HEK293 (cell line): ENCODE results near the gene ACBD3.
A peak's percentile ranks its signal among the peaks of the same experiment; 100 is the strongest.

Source experiments
- CTCF ChIA-PET: fragments of 350-600 bp; formaldehyde crosslinking; extraction: SDS; loops from one replicate; lab custom pipeline; 2021; ENCODE audit warnings: antibody characterized with exemption; lab: Yijun Ruan, JAX
- POLR2A ChIA-PET: fragments of 300-600 bp; formaldehyde crosslinking; extraction: SDS; loops from one replicate; lab custom pipeline; 2020; ENCODE audit warnings: antibody characterized with exemption, inconsistent platforms; lab: Yijun Ruan, JAX
- H3K27ac ChIP-seq: fragments of 200-500 bp; sonication (Bioruptor generic); 2 replicates; pipeline ENCODE4 v1.5.1; 2014; ENCODE audit warnings: low read depth, low read length, control low read depth, inconsistent platforms; ENCODE audit errors: extremely low read depth
- H3K36me3 ChIP-seq, 2 experiments: fragments of 200-500 bp in 1 of 2; sonication (Bioruptor generic) in 1 of 2; 1 replicate in 1 of 2; 2 replicates in 1 of 2; pipeline ENCODE4 v1.5.1; 2014 to 2017; ENCODE audit warnings: inconsistent platforms in 2 of 2, low read length in 2 of 2; ENCODE audit not compliant: control insufficient read depth in 2 of 2, insufficient read depth in 1 of 2
- H3K4me1 ChIP-seq: fragments of 200-500 bp; sonication (Bioruptor generic); 2 replicates; pipeline ENCODE4 v1.5.1; 2014; ENCODE audit warnings: mild to moderate bottlenecking, low read length, inconsistent platforms; ENCODE audit not compliant: control insufficient read depth, insufficient read depth
- H3K4me3 ChIP-seq: 2 replicates; pipeline ENCODE4 v1.5.1; 2011; ENCODE audit warnings: low read depth, mild to moderate bottlenecking, control low read depth, low read length, moderate library complexity
- H3K9me3 ChIP-seq: fragments of 200-500 bp; sonication (Bioruptor generic); 2 replicates; pipeline ENCODE4 v1.5.1; 2014; ENCODE audit warnings: low read depth, low read length, inconsistent platforms; ENCODE audit not compliant: control insufficient read depth, insufficient read depth
- RBAK ChIP-seq: fragments of 450-650 bp; formaldehyde crosslinking; IDR thresholded peaks from 2 replicates; pipeline ENCODE4 v1.5.1; 2016; ENCODE audit warnings: missing biosample characterization, missing genetic modification characterization
- SCRT1 ChIP-seq: fragments of 450-650 bp; formaldehyde crosslinking; IDR thresholded peaks from 2 replicates; pipeline ENCODE4 v1.5.1; 2016; ENCODE audit warnings: missing biosample characterization, missing genetic modification characterization, borderline replicate concordance
- ZNF140 ChIP-seq: fragments of 450-650 bp; formaldehyde crosslinking; IDR thresholded peaks from 2 replicates; pipeline ENCODE4 v1.5.1; 2016; ENCODE audit warnings: missing biosample characterization, missing genetic modification characterization
- ZNF221 ChIP-seq: fragments of 450-650 bp; formaldehyde crosslinking; IDR thresholded peaks from 2 replicates; pipeline ENCODE4 v1.5.1; 2017; ENCODE audit warnings: missing biosample characterization, missing genetic modification characterization, borderline replicate concordance
- ZNF24 ChIP-seq: fragments of 450-650 bp; formaldehyde crosslinking; IDR thresholded peaks from 2 replicates; pipeline ENCODE4 v1.5.1; 2016; ENCODE audit warnings: missing biosample characterization, missing genetic modification characterization
- ZNF311 ChIP-seq: fragments of 450-650 bp; formaldehyde crosslinking; IDR thresholded peaks from 2 replicates; pipeline ENCODE4 v1.5.1; 2017; ENCODE audit warnings: missing biosample characterization, missing genetic modification characterization, borderline replicate concordance
- ZNF341 ChIP-seq: fragments of 450-650 bp; formaldehyde crosslinking; IDR thresholded peaks from 2 replicates; pipeline ENCODE4; 2016; ENCODE audit warnings: low read depth, missing biosample characterization, missing genetic modification characterization
- ZNF660 ChIP-seq: fragments of 450-650 bp; IDR thresholded peaks from 2 replicates; pipeline ENCODE4 v1.5.1; 2018; ENCODE audit warnings: missing biosample characterization, mild to moderate bottlenecking, missing genetic modification characterization
- ZNF701 ChIP-seq: fragments of 450-650 bp; formaldehyde crosslinking; IDR thresholded peaks from 2 replicates; pipeline ENCODE4 v1.5.1; 2016; ENCODE audit warnings: missing biosample characterization, missing genetic modification characterization
- ZSCAN23 ChIP-seq: fragments of 450-650 bp; formaldehyde crosslinking; IDR thresholded peaks from 2 replicates; pipeline ENCODE4 v1.5.1; 2016; ENCODE audit warnings: missing biosample characterization, missing genetic modification characterization
- TF ChIP-seq, protein P1 (sequence below): fragments of 450-650 bp; formaldehyde crosslinking; IDR thresholded peaks from 2 replicates; pipeline ENCODE4 v1.5.1; 2016; ENCODE audit warnings: missing biosample characterization, missing genetic modification characterization
- TF ChIP-seq, protein P2 (sequence below): fragments of 450-650 bp; formaldehyde crosslinking; IDR thresholded peaks from 2 replicates; pipeline ENCODE4 v1.5.1; 2016; ENCODE audit warnings: missing biosample characterization, missing genetic modification characterization
- TF ChIP-seq, protein P3 (sequence below): fragments of 450-650 bp; formaldehyde crosslinking; IDR thresholded peaks from 2 replicates; pipeline ENCODE4 v1.5.1; 2016; ENCODE audit warnings: missing biosample characterization, missing genetic modification characterization
- TF ChIP-seq, protein P4 (sequence below): fragments of 450-650 bp; formaldehyde crosslinking; IDR thresholded peaks from 2 replicates; pipeline ENCODE4 v1.5.0; 2017; ENCODE audit warnings: missing biosample characterization, missing genetic modification characterization, borderline replicate concordance
- TF ChIP-seq, protein P5 (sequence below): fragments of 450-650 bp; IDR thresholded peaks from 2 replicates; pipeline ENCODE4 v1.5.1; 2018; ENCODE audit warnings: missing biosample characterization, missing genetic modification characterization
- TF ChIP-seq, protein P6 (sequence below): fragments of 450-650 bp; formaldehyde crosslinking; IDR thresholded peaks from 2 replicates; pipeline ENCODE4 v1.5.1; 2017; ENCODE audit warnings: missing biosample characterization, missing genetic modification characterization
- TF ChIP-seq, protein P7 (sequence below): fragments of 450-650 bp; formaldehyde crosslinking; IDR thresholded peaks from 2 replicates; pipeline ENCODE4 v1.5.1; 2016; ENCODE audit warnings: missing biosample characterization, missing genetic modification characterization

ACBD3 gene

DNA sequence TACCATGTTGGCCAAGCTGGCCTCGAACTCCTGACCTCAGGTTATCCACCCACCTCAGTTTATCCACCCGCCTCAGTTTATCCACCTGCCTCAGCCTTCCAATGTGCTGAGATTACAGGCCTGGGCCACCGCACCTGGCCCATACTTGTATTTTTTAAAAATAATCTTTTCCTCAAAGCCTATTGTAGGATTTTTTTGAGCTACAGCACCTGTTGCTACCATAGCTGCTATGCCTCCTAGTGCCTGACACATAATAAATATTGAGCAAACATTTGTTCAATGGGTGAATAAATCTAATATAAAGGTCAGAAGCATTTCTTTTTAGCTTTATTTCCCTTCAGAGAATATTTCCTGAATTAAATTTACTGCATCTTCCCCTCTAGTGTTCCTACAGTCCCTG is 15.7 kb upstream of the ACBD3 start (continued):
- TF ChIP-seq ZSCAN23 (tag by site-specific recombination) (no peak), ZNF24 (tag by site-specific recombination) (no peak), ZNF660 (tag by site-specific recombination) (no peak), SCRT1 (tag by site-specific recombination) (peak; percentile 77), ZNF140 (tag by site-specific recombination) (no peak), RBAK (tag by site-specific recombination) (no peak)
- TF ChIP-seq, protein P1, sequence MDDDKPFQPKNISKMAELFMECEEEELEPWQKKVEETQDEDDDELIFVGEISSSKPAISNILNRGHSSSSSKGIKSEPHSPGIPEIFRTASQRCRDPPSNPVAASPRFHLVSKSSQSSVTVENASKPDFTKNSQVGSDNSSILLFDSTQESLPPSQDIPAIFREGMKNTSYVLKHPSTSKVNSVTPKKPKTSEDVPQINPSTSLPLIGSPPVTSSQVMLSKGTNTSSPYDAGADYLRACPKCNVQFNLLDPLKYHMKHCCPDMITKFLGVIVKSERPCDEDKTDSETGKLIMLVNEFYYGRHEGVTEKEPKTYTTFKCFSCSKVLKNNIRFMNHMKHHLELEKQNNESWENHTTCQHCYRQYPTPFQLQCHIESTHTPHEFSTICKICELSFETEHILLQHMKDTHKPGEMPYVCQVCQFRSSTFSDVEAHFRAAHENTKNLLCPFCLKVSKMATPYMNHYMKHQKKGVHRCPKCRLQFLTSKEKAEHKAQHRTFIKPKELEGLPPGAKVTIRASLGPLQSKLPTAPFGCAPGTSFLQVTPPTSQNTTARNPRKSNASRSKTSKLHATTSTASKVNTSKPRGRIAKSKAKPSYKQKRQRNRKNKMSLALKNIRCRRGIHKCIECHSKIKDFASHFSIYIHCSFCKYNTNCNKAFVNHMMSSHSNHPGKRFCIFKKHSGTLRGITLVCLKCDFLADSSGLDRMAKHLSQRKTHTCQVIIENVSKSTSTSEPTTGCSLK (tag by site-specific recombination): no peak
- TF ChIP-seq, protein P2, sequence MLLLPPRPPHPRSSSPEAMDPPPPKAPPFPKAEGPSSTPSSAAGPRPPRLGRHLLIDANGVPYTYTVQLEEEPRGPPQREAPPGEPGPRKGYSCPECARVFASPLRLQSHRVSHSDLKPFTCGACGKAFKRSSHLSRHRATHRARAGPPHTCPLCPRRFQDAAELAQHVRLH (tag by site-specific recombination): no peak

DNA sequence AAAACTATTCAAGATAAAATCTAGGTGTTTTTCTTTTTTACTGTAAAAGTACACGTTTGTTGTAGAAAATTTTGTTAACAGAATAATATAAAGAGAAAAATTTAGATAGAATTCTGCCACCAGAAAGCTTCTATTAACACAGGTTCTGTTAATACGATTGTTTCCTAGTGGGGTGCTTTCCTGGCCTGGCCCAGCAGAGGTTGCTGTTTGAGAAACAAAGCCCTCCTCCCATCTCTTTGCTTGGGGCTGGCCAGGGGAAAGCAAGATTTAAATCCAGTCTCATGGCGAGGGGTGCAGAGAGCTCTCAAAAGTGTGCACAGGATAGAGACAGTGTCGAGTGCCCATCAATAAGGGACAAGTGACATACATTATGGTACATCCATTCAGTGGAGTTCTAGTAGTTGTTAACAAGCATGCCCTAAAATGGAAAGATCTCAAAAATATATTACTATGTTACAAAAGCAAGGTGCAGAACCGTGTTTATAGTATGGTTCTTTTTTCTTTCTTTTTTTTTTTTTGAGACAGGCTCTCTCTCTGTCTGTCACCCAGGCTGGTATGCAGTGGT is 14.6 kb upstream of the ACBD3 start:
- ChIA-PET POLR2A (no interaction called here), CTCF (interaction anchor here (0.5 to 5.8 kb wide), 16 partner anchors 9 to 728 kb away, joined by 3 to 174 read pairs (median 4); no protein-coding TSS in a partner anchor)
- no peaks in the 10 kb centered on the region for H3K36me3 ChIP-seq
- no peaks in the 10 kb centered on the region for H3K9me3 ChIP-seq
- TF ChIP-seq RBAK (tag by site-specific recombination) (0 out of 2 replicates have a peak, but pooled peaks have one; percentile 64), ZNF221 (no peak), ZNF701 (tag by site-specific recombination) (no peak)
- TF ChIP-seq, protein P3, sequence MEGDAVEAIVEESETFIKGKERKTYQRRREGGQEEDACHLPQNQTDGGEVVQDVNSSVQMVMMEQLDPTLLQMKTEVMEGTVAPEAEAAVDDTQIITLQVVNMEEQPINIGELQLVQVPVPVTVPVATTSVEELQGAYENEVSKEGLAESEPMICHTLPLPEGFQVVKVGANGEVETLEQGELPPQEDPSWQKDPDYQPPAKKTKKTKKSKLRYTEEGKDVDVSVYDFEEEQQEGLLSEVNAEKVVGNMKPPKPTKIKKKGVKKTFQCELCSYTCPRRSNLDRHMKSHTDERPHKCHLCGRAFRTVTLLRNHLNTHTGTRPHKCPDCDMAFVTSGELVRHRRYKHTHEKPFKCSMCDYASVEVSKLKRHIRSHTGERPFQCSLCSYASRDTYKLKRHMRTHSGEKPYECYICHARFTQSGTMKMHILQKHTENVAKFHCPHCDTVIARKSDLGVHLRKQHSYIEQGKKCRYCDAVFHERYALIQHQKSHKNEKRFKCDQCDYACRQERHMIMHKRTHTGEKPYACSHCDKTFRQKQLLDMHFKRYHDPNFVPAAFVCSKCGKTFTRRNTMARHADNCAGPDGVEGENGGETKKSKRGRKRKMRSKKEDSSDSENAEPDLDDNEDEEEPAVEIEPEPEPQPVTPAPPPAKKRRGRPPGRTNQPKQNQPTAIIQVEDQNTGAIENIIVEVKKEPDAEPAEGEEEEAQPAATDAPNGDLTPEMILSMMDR (tag by site-specific recombination): peak; percentile 14; the same call in 1 of the 2 replicates
- TF ChIP-seq, all 188 proteins: peak for 2
- no peaks in the 10 kb centered on the region for H3K4me1 ChIP-seq
- no peak overlapping the region for H3K4me3 ChIP-seq
- no peak overlapping the region for H3K27ac ChIP-seq

DNA sequence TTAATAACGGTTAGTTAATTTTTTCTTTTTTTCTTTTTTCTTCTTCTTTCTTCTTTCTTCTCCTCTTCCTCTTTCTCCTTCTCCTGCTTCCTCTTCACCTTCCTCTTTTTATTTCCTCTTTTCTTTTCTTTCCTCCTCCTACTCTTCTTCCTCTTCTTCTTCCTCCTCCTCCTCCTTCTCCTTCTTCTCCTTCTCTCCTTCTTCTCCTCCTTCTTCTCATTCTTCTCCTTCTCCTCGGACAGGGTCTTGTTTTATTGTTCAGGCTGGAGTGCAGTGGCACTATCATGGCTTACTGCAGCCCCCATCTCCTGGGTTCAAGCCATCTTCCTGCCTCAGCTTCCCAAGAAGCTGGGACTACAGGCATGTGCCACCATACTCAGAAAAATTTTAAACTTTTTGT is 13.4 kb upstream of the ACBD3 start:
- H3K4me1 ChIP-seq: peaks cover 5% of the 10 kb centered on the region; the same call in 1 of the 2 replicates
- no peak overlapping the region for H3K27ac ChIP-seq
- no peaks in the 10 kb centered on the region for H3K9me3 ChIP-seq
- no peaks in the 10 kb centered on the region for H3K36me3 ChIP-seq
- ChIA-PET POLR2A (no interaction called here), CTCF (interaction anchor here (0.6 to 5.8 kb wide), 8 partner anchors 18 to 1423 kb away, joined by 3 to 174 read pairs (median 4); no protein-coding TSS in a partner anchor)
- no peak overlapping the region for H3K4me3 ChIP-seq
- TF ChIP-seq, protein P4, sequence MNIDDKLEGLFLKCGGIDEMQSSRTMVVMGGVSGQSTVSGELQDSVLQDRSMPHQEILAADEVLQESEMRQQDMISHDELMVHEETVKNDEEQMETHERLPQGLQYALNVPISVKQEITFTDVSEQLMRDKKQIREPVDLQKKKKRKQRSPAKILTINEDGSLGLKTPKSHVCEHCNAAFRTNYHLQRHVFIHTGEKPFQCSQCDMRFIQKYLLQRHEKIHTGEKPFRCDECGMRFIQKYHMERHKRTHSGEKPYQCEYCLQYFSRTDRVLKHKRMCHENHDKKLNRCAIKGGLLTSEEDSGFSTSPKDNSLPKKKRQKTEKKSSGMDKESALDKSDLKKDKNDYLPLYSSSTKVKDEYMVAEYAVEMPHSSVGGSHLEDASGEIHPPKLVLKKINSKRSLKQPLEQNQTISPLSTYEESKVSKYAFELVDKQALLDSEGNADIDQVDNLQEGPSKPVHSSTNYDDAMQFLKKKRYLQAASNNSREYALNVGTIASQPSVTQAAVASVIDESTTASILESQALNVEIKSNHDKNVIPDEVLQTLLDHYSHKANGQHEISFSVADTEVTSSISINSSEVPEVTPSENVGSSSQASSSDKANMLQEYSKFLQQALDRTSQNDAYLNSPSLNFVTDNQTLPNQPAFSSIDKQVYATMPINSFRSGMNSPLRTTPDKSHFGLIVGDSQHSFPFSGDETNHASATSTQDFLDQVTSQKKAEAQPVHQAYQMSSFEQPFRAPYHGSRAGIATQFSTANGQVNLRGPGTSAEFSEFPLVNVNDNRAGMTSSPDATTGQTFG (tag by site-specific recombination): no peak
- TF ChIP-seq SCRT1 (tag by site-specific recombination) (no peak), ZNF311 (tag by site-specific recombination) (0 out of 2 replicates have a peak, but pooled peaks have one; percentile 68), ZNF341 (no peak)
- TF ChIP-seq, protein P5, sequence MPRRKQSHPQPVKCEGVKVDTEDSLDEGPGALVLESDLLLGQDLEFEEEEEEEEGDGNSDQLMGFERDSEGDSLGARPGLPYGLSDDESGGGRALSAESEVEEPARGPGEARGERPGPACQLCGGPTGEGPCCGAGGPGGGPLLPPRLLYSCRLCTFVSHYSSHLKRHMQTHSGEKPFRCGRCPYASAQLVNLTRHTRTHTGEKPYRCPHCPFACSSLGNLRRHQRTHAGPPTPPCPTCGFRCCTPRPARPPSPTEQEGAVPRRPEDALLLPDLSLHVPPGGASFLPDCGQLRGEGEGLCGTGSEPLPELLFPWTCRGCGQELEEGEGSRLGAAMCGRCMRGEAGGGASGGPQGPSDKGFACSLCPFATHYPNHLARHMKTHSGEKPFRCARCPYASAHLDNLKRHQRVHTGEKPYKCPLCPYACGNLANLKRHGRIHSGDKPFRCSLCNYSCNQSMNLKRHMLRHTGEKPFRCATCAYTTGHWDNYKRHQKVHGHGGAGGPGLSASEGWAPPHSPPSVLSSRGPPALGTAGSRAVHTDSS: peak; percentile 89
- TF ChIP-seq, protein P6, sequence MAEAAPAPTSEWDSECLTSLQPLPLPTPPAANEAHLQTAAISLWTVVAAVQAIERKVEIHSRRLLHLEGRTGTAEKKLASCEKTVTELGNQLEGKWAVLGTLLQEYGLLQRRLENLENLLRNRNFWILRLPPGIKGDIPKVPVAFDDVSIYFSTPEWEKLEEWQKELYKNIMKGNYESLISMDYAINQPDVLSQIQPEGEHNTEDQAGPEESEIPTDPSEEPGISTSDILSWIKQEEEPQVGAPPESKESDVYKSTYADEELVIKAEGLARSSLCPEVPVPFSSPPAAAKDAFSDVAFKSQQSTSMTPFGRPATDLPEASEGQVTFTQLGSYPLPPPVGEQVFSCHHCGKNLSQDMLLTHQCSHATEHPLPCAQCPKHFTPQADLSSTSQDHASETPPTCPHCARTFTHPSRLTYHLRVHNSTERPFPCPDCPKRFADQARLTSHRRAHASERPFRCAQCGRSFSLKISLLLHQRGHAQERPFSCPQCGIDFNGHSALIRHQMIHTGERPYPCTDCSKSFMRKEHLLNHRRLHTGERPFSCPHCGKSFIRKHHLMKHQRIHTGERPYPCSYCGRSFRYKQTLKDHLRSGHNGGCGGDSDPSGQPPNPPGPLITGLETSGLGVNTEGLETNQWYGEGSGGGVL (tag by site-specific recombination): peak; percentile 34; the same call in 1 of the 2 replicates
- TF ChIP-seq, protein P7, sequence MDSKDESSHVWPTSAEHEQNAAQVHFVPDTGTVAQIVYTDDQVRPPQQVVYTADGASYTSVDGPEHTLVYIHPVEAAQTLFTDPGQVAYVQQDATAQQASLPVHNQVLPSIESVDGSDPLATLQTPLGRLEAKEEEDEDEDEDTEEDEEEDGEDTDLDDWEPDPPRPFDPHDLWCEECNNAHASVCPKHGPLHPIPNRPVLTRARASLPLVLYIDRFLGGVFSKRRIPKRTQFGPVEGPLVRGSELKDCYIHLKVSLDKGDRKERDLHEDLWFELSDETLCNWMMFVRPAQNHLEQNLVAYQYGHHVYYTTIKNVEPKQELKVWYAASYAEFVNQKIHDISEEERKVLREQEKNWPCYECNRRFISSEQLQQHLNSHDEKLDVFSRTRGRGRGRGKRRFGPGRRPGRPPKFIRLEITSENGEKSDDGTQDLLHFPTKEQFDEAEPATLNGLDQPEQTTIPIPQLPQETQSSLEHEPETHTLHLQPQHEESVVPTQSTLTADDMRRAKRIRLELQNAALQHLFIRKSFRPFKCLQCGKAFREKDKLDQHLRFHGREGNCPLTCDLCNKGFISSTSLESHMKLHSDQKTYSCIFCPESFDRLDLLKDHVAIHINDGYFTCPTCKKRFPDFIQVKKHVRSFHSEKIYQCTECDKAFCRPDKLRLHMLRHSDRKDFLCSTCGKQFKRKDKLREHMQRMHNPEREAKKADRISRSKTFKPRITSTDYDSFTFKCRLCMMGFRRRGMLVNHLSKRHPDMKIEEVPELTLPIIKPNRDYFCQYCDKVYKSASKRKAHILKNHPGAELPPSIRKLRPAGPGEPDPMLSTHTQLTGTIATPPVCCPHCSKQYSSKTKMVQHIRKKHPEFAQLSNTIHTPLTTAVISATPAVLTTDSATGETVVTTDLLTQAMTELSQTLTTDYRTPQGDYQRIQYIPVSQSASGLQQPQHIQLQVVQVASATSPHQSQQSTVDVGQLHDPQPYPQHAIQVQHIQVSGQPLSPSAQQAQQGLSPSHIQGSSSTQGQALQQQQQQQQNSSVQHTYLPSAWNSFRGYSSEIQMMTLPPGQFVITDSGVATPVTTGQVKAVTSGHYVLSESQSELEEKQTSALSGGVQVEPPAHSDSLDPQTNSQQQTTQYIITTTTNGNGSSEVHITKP (tag by site-specific recombination): 0 out of 2 replicates have a peak, but pooled peaks have one; percentile 17
